ENCODE measurements around the gene SLC6A8. TPM values are rescaled to one million over a fixed set of nuclear protein-coding genes. Genes with fewer than 3 reads are reported as not detected.

SLC6A8 gene
- total and polyA plus RNA-seq, 11 donors, result 113 to 241 (median 179) TPM

DNA sequence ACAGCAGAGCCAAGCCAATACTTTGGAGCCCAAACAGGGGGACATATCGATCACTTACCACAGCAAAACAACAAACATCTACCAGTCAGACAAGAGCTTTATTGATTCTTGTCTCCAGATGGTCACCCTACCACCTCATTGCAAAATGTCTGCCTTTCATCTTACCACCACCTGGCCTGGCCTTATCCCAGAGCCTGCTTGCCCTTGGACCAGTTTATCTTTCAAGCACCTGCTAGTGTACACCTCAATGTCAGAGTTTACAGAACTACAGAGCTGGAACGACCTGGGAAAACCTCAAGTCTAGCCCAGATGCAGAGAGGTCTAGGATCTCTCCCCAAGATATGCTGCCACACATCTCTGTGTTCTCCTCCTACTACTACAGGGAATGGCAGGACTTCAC is 32.0 kb downstream of the SLC6A8 start:
- 60 to 90% (median 77%) methylated on average over 2 of the region's 2 CpGs for WGBS, 4 donors
- Histone ChIP-seq H3K27me3 (peaks cover 0 to 4% (median 0%) of the 10 kb centered on the region in 9 donors), H3K9me3 (peaks cover 0 to 3% (median 0%) of the 10 kb centered on the region in 12 donors), H3K27ac (no peak overlapping the region), H3K36me3 (peaks cover 0 to 58% (median 48%) of the 10 kb centered on the region in 9 donors), H3K4me3 (no peak overlapping the region), H3K4me1 (peaks cover 0 to 18% (median 9%) of the 10 kb centered on the region in 12 donors)
- ATAC-seq, result no peak
- intact Hi-C loops (cut with DNase I), result loop anchor here in 1 of 10 donors (10.0 kb wide), 1 partner anchor 205 kb away; the partner anchor contains the start of gene ARHGAP4
- TF ChIP-seq, protein P1, sequence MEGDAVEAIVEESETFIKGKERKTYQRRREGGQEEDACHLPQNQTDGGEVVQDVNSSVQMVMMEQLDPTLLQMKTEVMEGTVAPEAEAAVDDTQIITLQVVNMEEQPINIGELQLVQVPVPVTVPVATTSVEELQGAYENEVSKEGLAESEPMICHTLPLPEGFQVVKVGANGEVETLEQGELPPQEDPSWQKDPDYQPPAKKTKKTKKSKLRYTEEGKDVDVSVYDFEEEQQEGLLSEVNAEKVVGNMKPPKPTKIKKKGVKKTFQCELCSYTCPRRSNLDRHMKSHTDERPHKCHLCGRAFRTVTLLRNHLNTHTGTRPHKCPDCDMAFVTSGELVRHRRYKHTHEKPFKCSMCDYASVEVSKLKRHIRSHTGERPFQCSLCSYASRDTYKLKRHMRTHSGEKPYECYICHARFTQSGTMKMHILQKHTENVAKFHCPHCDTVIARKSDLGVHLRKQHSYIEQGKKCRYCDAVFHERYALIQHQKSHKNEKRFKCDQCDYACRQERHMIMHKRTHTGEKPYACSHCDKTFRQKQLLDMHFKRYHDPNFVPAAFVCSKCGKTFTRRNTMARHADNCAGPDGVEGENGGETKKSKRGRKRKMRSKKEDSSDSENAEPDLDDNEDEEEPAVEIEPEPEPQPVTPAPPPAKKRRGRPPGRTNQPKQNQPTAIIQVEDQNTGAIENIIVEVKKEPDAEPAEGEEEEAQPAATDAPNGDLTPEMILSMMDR (IDR thresholded peaks at IDR 0.05), result no peak
- TF ChIP-seq POLR2A (IDR thresholded peaks at IDR 0.05), result no peak
- no peak for DNase-seq

DNA sequence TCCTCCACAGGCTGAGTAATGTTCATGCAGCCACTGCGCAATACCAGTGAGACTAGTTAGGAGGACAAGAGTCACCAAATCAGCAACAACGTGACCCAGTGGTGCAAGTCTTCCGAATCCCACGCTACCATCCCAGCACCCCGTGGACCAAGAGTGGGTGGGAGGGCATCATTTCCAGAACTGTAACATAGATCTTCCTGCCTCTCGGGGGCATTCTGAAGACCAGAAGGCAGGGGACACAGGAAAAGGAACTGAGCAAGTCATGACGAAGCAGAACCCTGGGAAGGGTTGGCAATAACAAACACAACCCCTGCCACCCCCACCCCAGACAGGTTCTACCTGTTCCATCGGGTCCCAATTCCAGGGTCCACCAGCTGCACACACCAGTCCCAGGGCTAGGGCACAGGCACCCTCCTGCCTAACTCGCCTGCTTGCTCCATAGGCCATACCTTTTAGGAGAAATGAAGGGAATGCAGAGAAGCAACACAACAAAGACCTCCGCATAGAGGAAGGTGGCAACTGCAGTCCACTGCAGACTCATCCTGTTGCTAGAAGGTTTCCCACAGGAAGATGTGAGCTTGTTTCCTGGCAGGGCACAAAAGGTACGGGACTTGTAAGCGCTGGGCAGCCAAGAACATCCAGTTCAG is 35.1 kb downstream of the SLC6A8 start:
- no peak for DNase-seq
- peaks cover 0 to 3% (median 0%) of the 10 kb centered on the region in 12 donors for H3K9me3 ChIP-seq
- intact Hi-C loops (cut with DNase I), result loop anchor here in 1 of 10 donors (10.0 kb wide), 1 partner anchor 202 kb away; the partner anchor contains the start of gene ARHGAP4
- peaks cover 3 to 45% (median 38%) of the 10 kb centered on the region in 12 donors for H3K4me1 ChIP-seq
- H3K27me3 ChIP-seq, result peaks cover 0 to 6% (median 0%) of the 10 kb centered on the region in 9 donors
- H3K36me3 ChIP-seq, result peaks cover 0 to 42% (median 29%) of the 10 kb centered on the region in 9 donors
- peak overlapping the region in 10 of 12 donors; percentile 49 to 95 (median 74) for H3K4me3 ChIP-seq
- no peak for ATAC-seq
- H3K27ac ChIP-seq, result peak overlapping the region in 11 of 12 donors; percentile 85 to 94 (median 91)
- TF ChIP-seq POLR2A (IDR thresholded peaks at IDR 0.05), result no peak
- TF ChIP-seq, protein P1 (IDR thresholded peaks at IDR 0.05), result no peak
- WGBS, 4 donors, result 44 to 73% (median 58%) methylated on average over 12 of the region's 12 CpGs

DNA sequence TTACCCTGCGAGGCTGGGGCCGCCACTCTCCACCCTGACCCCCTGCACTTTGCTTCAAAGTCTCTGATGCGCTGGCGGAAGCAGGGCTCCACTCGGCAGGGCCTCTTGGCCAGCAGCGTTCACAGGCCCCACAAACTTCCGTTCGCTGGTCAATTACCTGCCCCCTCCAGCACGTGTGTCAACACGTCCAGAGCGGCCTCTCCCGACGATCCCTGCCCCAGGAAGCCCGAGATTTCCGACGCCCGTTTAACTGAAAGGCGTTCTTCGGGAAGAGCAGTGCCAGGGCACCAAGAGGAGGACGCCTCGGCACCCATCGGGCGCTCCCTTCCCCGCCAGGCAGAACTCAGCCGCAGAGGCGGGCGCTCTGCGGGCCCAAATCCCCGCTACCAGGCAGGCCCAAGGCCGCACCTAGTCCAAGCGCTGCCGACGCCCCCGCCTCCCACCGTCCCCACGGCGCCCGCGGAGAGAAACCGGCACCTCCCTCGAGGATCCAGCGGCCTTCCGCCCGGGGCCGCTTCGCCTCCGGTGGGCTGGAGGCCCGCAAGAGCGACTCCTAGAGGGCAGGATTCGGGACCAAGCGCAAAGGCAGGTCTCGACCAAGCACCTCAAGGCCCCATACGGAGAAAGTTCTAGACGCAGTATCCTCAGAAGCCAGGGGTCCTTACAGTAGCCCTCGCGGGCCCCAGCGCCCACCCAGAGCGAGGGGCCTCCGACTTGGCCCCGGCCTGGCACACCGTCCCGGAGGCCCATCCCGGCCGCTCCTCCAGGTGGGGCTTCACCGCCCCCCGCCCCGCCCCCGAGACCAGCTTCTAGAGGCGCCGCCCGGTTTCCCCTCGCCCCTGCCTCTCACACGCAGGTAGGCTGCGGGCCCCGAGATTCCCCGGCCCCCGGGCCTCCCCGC is 35.9 kb downstream of the SLC6A8 start:
- Histone ChIP-seq H3K4me1 (peaks cover 3 to 53% (median 41%) of the 10 kb centered on the region in 12 donors), H3K27ac (peak overlapping the region; percentile 82 to 94 (median 90)), H3K27me3 (peaks cover 0 to 6% (median 0%) of the 10 kb centered on the region in 9 donors), H3K9me3 (peaks cover 0 to 3% (median 0%) of the 10 kb centered on the region in 12 donors), H3K4me3 (peak overlapping the region; percentile 49 to 95 (median 72)), H3K36me3 (peaks cover 0 to 37% (median 21%) of the 10 kb centered on the region in 9 donors)
- intact Hi-C loops (cut with DNase I), result loop anchor here in 1 of 10 donors (10.0 kb wide), 1 partner anchor 201 kb away; the partner anchor contains the start of gene ARHGAP4
- DNase-seq (peak in 2 of 5 donors; percentile 39 to 66), ATAC-seq (peak in 1 of 4 donors; percentile 2)
- TF ChIP-seq POLR2A (IDR thresholded peaks at IDR 0.05), result no peak
- TF ChIP-seq, protein P1 (IDR thresholded peaks at IDR 0.05), result peak in 7 of 12 donors; percentile 9 to 50 (median 26)
- WGBS, 4 donors, result 1 to 35% (median 15%) methylated on average over 25 to 78 of the region's 78 CpGs

Data from heart left ventricle (tissue), 16 donors.